HG03175 (cell line): ENCODE results near the gene CCDC80.

Source experiments
- ATAC-seq: cut with Tn5 transposase; IDR thresholded peaks from one replicate; pipeline ENCODE4 v1.9.1; 2021; ENCODE audit warnings: mild to moderate bottlenecking, moderate library complexity; ENCODE audit not compliant: unreplicated experiment

The CCDC80 gene

GRCh38 chr3:112656043-112656442, 15.1 kb upstream of the CCDC80 start:
- no peak for ATAC-seq

- no peak for ATAC-seq
Measured at GRCh38 chr3:112654979-112655378, 14.0 kb upstream of the CCDC80 start.

- ATAC-seq = no peak
Measured at GRCh38 chr3:112654492-112654891, 13.5 kb upstream of the CCDC80 start.

- no peak for ATAC-seq
Measured at GRCh38 chr3:112653881-112654300, 12.9 kb upstream of the CCDC80 start.

- no peak for ATAC-seq
Measured at GRCh38 chr3:112653209-112653871, 12.4 kb upstream of the CCDC80 start.

GRCh38 chr3:112651516-112651915, 10.6 kb upstream of the CCDC80 start:
- no peak for ATAC-seq

- ATAC-seq = no peak
Measured at GRCh38 chr3:112651071-112651470, 10.1 kb upstream of the CCDC80 start.

GRCh38 chr3:112650482-112650881, 9.5 kb upstream of the CCDC80 start:
- no peak for ATAC-seq

GRCh38 chr3:112649478-112649735, 8.5 kb upstream of the CCDC80 start:
- no peak for ATAC-seq

GRCh38 chr3:112647122-112647521, 6.2 kb upstream of the CCDC80 start:
- no peak for ATAC-seq

GRCh38 chr3:112646623-112647022, 5.7 kb upstream of the CCDC80 start:
- no peak for ATAC-seq

- ATAC-seq = no peak
Measured at GRCh38 chr3:112644453-112644852, 3.5 kb upstream of the CCDC80 start.

- ATAC-seq = no peak
Measured at GRCh38 chr3:112643621-112644240, 2.8 kb upstream of the CCDC80 start.

GRCh38 chr3:112642912-112643506, 2.1 kb upstream of the CCDC80 start:
- ATAC-seq = peak; percentile 86

- no peak for ATAC-seq
Measured at GRCh38 chr3:112640276-112640929, 540 bp downstream of the CCDC80 start.

GRCh38 chr3:112639455-112640225, 1.3 kb downstream of the CCDC80 start:
- ATAC-seq = no peak

GRCh38 chr3:112638327-112639020, 2.5 kb downstream of the CCDC80 start:
- no peak for ATAC-seq

GRCh38 chr3:112637700-112638099, 3.2 kb downstream of the CCDC80 start:
- ATAC-seq = no peak

- ATAC-seq = no peak
Measured at GRCh38 chr3:112635674-112636073, 5.3 kb downstream of the CCDC80 start.

GRCh38 chr3:112634786-112635541, 6.0 kb downstream of the CCDC80 start:
- no peak for ATAC-seq
